Heart right ventricle (tissue), 16 donors: ENCODE results near the gene DGKH. TPM values are rescaled to one million over a fixed set of nuclear protein-coding genes. Genes with fewer than 3 reads are reported as not detected.
A peak's percentile ranks its signal among the peaks of the same experiment; 100 is the strongest.

Experiments
- ATAC-seq, 8 donors: fragments of 200-7000 bp; cut with Tn5 transposase; one replicate each; pipeline ENCODE4 v1.9.1; 2020; ENCODE audit warnings: mild to moderate bottlenecking in 8 of 8, moderate library complexity in 8 of 8, moderate number of reproducible peaks in 1 of 8
- DNase-seq, 2 donors: peaks; one replicate each; pipeline ENCODE4 v3.0.0-alpha.2; 2020
- H3K27ac ChIP-seq, 10 donors: fragments of 200-600 bp; sonication (generic) in 2 of 10; one replicate each; pipeline versions ENCODE4 v1.5.0 to v1.8.0; 2020 to 2022; ENCODE audit warnings: mild to moderate bottlenecking in 3 of 10
- H3K27me3 ChIP-seq, 7 donors: fragments of 200-600 bp; one replicate each; pipeline ENCODE4 v1.8.0; 2021 to 2022; ENCODE audit warnings: mild to moderate bottlenecking in 2 of 7
- H3K36me3 ChIP-seq, 9 donors: fragments of 200-600 bp; sonication (generic) in 1 of 9; one replicate each; pipeline versions ENCODE4 v1.5.0 to v1.8.0; 2020 to 2022; ENCODE audit warnings: mild to moderate bottlenecking in 2 of 9
- H3K4me1 ChIP-seq, 9 donors: fragments of 200-600 bp; sonication (generic) in 1 of 9; one replicate each; pipeline versions ENCODE4 v1.5.0 to v1.8.0; 2020 to 2022; ENCODE audit warnings: mild to moderate bottlenecking in 4 of 9
- H3K4me3 ChIP-seq, 10 donors: fragments of 200-600 bp; sonication (generic) in 2 of 10; one replicate each; pipeline versions ENCODE4 v1.5.0 to v1.8.0; 2020 to 2022; ENCODE audit warnings: mild to moderate bottlenecking in 7 of 10, moderate library complexity in 2 of 10
- H3K9me3 ChIP-seq, 11 donors: fragments of 200-600 bp in 10 of 11; sonication (generic) in 2 of 11; one replicate each; pipeline versions ENCODE4 v1.5.0 to v1.8.0; 2013 to 2022; ENCODE audit warnings: mild to moderate bottlenecking in 2 of 11, control low read depth in 1 of 11, moderate library complexity in 1 of 11
- CTCF ChIP-seq, 9 donors: fragments of 200-600 bp; sonication (generic) in 2 of 9; IDR thresholded peaks; one replicate each; pipeline versions ENCODE4 v1.5.0 to v1.8.0; 2021 to 2022; ENCODE audit warnings: antibody characterized with exemption in 9 of 9, mild to moderate bottlenecking in 5 of 9, moderate library complexity in 1 of 9
- WGBS, 2 donors: extraction: QIAGEN DNeasy Blood & Tissue Kit; methylation state at CpG; one replicate each; pipeline ENCODE4 v1.1.7; 2013; ENCODE audit warnings: inconsistent platforms in 1 of 2; 5-methylcytosine and 5-hydroxymethylcytosine counted together
- intact Hi-C, 10 donors: fragments of 100-400 bp; cut with DNase I; formaldehyde crosslinking; loops; one replicate each; pipeline versions ENCODE4 v1.11.1 to v1.14.2; 2022
- polyA plus RNA-seq, 2 donors: library from polyadenylated mRNA; stranded (reverse); fragments of 200-250 nt; gene quantifications; one replicate each; pipeline ENCODE4 v1.2.3, GENCODE V29; 2013
- total RNA-seq, 10 donors: library from RNA; stranded (reverse); fragmentation: NEBNext Ultra II Directional in 3 of 10; extraction: Animal tissue kit (Norgen Biotek cat#: 25700) in 3 of 10; gene quantifications; one replicate each; pipeline versions ENCODE4 v1.2.1 to v1.2.4, GENCODE V29; 2021 to 2023
- donor health status: Arrhythmogenic right ventricular cardiomyopathy.
- donor health status: ischemic (EF 13 %, LVEDD 7.1; RV severe dilation, severe dysfunction).
- donor health status: healthy with polysubstance abuse.
- donor health status: DM: no; HTN: yes; CAD: no.
- donor health status: DM: no; HTN: no; CAD: no.
- donor health status: ischemic (EF 25% LVEDD 6.9; RV normal size, moderate dysfunction).
- donor health status: ischemic (EF 25% LVEDD 5.7; RV mildly dilated, moderate dysfunction).
- donor health status: healthy.
- donor health status: DM: yes; HTN: yes; CAD: no.
- donor health status: Ischemic cardiomyopathy.
- donor health status: ischemic (EF 35%, LVEDD 5.7; RV mildly dilated, moderate dysfunction).
- donor health status: nonischemic (EF 11% LVEDD 7.7; RV severe dilation, severe dysfunction).
- donor health status: DM: yes; HTN: yes; CAD: no.
- donor health status: PGD.
- donor health status: ischemic (EF 29% LVEDD 5.4; RV normal size, mild dysfunction).
- donor health status: nonischemic (EF 23%, LVEDD 6.1; RV moderate dilation, normal function).

The DGKH gene
- total and polyA plus RNA-seq, 12 donors, result 1.2 to 11.0 (median 7.2) TPM

GRCh38 chr13:42057918-42058530 lies 9.6 kb downstream of the DGKH start:
- ATAC-seq (no peak), DNase-seq (no peak)
- no peak for TF ChIP-seq CTCF (IDR thresholded peaks at IDR 0.05)
- no peaks in the 10 kb centered on the region for H3K27me3 ChIP-seq
- peaks cover 0 to 16% (median 0%) of the 10 kb centered on the region in 9 donors for H3K36me3 ChIP-seq
- intact Hi-C loops, result no loop called here
- no peak overlapping the region for H3K27ac ChIP-seq
- H3K9me3 ChIP-seq, result peaks cover 0 to 10% (median 7%) of the 10 kb centered on the region in 11 donors
- no peak overlapping the region for H3K4me3 ChIP-seq
- peaks cover 0 to 33% (median 17%) of the 10 kb centered on the region in 9 donors for H3K4me1 ChIP-seq
- WGBS, 2 donors, result 96 to 98% methylated on average over 2 of the region's 2 CpGs

- intact Hi-C loops, result no loop called here
- H3K27ac ChIP-seq, result no peak overlapping the region
- DNase-seq (no peak), ATAC-seq (peak in 1 of 8 donors; percentile 53)
- H3K9me3 ChIP-seq, result peaks cover 0 to 10% (median 7%) of the 10 kb centered on the region in 11 donors
- H3K4me3 ChIP-seq, result no peak overlapping the region
- no peak for TF ChIP-seq CTCF (IDR thresholded peaks at IDR 0.05)
- peaks cover 0 to 29% (median 5%) of the 10 kb centered on the region in 9 donors for H3K36me3 ChIP-seq
- H3K27me3 ChIP-seq, result no peaks in the 10 kb centered on the region
- H3K4me1 ChIP-seq, result peaks cover 0 to 15% (median 4%) of the 10 kb centered on the region in 9 donors
Measured at GRCh38 chr13:42061943-42062342, 13.5 kb downstream of the DGKH start.

DNA sequence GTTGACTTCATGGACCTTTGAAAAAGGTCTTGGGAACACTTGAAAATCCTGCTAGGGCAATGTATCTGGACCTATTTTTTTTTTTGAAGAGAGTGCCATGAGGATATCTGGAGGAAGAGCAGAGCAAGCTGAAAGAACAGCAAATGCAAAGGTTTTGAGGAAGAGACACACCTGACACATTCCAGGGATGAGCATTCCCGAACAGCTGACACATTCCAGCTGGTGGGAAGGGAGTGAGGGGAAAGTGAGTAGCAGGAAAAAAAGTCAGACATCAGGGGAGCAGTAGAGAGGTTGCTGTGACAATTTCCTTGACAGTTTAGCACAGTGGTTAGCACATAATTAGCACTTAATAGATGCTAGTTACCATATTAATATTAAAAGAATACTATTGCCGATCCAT lies 14.7 kb downstream of the DGKH start:
- ATAC-seq, result no peak
- DNase-seq, result no peak
- TF ChIP-seq CTCF (IDR thresholded peaks at IDR 0.05), result no peak
- Histone ChIP-seq H3K9me3 (peaks cover 0 to 10% (median 7%) of the 10 kb centered on the region in 11 donors), H3K4me3 (no peak overlapping the region), H3K36me3 (peaks cover 0 to 29% (median 5%) of the 10 kb centered on the region in 9 donors), H3K27ac (no peak overlapping the region), H3K4me1 (peaks cover 0 to 15% (median 0%) of the 10 kb centered on the region in 9 donors), H3K27me3 (no peaks in the 10 kb centered on the region)
- 79 to 80% methylated on average over 2 of the region's 2 CpGs for WGBS, 2 donors
- intact Hi-C loops, result no loop called here

DNA sequence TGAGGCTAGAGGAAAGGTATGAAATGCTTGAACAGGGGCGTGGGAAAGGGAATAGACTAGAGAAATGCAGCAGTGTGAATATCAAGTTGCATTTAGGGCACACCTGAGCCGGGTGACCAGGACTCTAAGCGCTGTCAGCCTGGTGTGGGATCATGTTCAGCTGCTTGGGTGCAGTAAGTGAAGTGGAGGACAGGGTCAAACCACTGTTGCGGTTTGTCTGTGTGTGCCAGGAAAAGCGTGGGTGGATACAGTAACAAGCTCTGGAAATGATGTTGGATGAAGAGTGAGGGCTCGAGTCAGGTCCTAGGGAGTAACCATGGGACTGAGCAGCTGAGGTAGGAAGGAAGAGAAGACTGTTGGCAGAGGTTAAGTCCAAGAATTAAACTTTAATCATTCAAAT lies 15.8 kb downstream of the DGKH start:
- H3K36me3 ChIP-seq, result peaks cover 0 to 19% (median 5%) of the 10 kb centered on the region in 9 donors
- H3K27me3 ChIP-seq, result no peaks in the 10 kb centered on the region
- WGBS, 2 donors, result 68 to 69% methylated on average over 6 of the region's 6 CpGs
- no peak for DNase-seq
- H3K27ac ChIP-seq, result no peak overlapping the region
- peaks cover 0 to under 1% (median 0%) of the 10 kb centered on the region in 11 donors for H3K9me3 ChIP-seq
- peak in 1 of 8 donors; percentile 33 for ATAC-seq
- TF ChIP-seq CTCF (IDR thresholded peaks at IDR 0.05), result no peak
- no peak overlapping the region for H3K4me3 ChIP-seq
- intact Hi-C loops, result no loop called here
- H3K4me1 ChIP-seq, result peaks cover 0 to 15% (median 0%) of the 10 kb centered on the region in 9 donors
